ENCODE measurements around the gene SGSM2.
A peak's percentile ranks its signal among the peaks of the same experiment; 100 is the strongest.

Gene SGSM2

GRCh38 chr17:2337544-2338314, 428 bp downstream of the SGSM2 start:
- DNase-seq, result no peak

GRCh38 chr17:2338315-2338657, 985 bp downstream of the SGSM2 start:
- no peak for DNase-seq

- DNase-seq, result no peak
These were observed 6.1 kb downstream of the SGSM2 start for GRCh38 chr17:2343421-2343820.

GRCh38 chr17:2344528-2344927, 7.2 kb downstream of the SGSM2 start:
- no peak for DNase-seq

- no peak for DNase-seq
These were observed 9.2 kb downstream of the SGSM2 start for GRCh38 chr17:2346475-2346874.

- peak; percentile 32 for DNase-seq
These were observed 10.7 kb downstream of the SGSM2 start for GRCh38 chr17:2347805-2348685.

GRCh38 chr17:2351269-2351668, 14.0 kb downstream of the SGSM2 start:
- DNase-seq, result no peak

GRCh38 chr17:2354311-2354710, 17.0 kb downstream of the SGSM2 start:
- DNase-seq, result no peak

- no peak for DNase-seq
These were observed 19.9 kb downstream of the SGSM2 start for GRCh38 chr17:2357237-2357636.

- DNase-seq, result no peak
These were observed 20.7 kb downstream of the SGSM2 start for GRCh38 chr17:2357931-2358434.

- DNase-seq, result no peak
These were observed 23.9 kb downstream of the SGSM2 start for GRCh38 chr17:2361010-2361760.

GRCh38 chr17:2362016-2362415, 24.7 kb downstream of the SGSM2 start:
- DNase-seq, result no peak

- DNase-seq, result no peak
These were observed 25.1 kb downstream of the SGSM2 start for GRCh38 chr17:2362416-2362815.

GRCh38 chr17:2362881-2363280, 25.6 kb downstream of the SGSM2 start:
- no peak for DNase-seq

GRCh38 chr17:2363318-2363717, 26.0 kb downstream of the SGSM2 start:
- DNase-seq, result no peak

- DNase-seq, result no peak
These were observed 26.8 kb downstream of the SGSM2 start for GRCh38 chr17:2363851-2364762.

GRCh38 chr17:2364763-2365116, 27.4 kb downstream of the SGSM2 start:
- no peak for DNase-seq

GRCh38 chr17:2365132-2365531, 27.8 kb downstream of the SGSM2 start:
- DNase-seq, result no peak

GRCh38 chr17:2366747-2367494, 29.6 kb downstream of the SGSM2 start:
- no peak for DNase-seq

GRCh38 chr17:2368359-2368758, 31.1 kb downstream of the SGSM2 start:
- no peak for DNase-seq

- no peak for DNase-seq
These were observed 31.7 kb downstream of the SGSM2 start for GRCh38 chr17:2369039-2369438.
